LNCaP clone FGC (cell line): ENCODE results near the gene ANP32B.
"Not testable (repeated sequence)": the region's sequence is repeated elsewhere in the genome, so short reads cannot be mapped to it uniquely, and the experiment has no call there.

Source experiments
- DNase-seq: peaks from one replicate; pipeline ENCODE4 v3.0.0-alpha.2; 2011; ENCODE audit warnings: low read depth
- H3K4me3 ChIP-seq: 2 replicates; pipeline ENCODE4 v1.5.1; 2011; ENCODE audit warnings: mild to moderate bottlenecking, low read depth, low read length, control low read depth
- TF ChIP-seq, protein P1 (sequence below): IDR thresholded peaks from 2 replicates; pipeline ENCODE4 v1.5.1; 2012; ENCODE audit warnings: mild to moderate bottlenecking; ENCODE audit not compliant: control insufficient read depth, insufficient read depth; ENCODE audit errors: extremely low read depth

ANP32B gene

GRCh38 chr9:98018347-98018746 is 35.2 kb downstream of the ANP32B start:
- TF ChIP-seq, protein P1, sequence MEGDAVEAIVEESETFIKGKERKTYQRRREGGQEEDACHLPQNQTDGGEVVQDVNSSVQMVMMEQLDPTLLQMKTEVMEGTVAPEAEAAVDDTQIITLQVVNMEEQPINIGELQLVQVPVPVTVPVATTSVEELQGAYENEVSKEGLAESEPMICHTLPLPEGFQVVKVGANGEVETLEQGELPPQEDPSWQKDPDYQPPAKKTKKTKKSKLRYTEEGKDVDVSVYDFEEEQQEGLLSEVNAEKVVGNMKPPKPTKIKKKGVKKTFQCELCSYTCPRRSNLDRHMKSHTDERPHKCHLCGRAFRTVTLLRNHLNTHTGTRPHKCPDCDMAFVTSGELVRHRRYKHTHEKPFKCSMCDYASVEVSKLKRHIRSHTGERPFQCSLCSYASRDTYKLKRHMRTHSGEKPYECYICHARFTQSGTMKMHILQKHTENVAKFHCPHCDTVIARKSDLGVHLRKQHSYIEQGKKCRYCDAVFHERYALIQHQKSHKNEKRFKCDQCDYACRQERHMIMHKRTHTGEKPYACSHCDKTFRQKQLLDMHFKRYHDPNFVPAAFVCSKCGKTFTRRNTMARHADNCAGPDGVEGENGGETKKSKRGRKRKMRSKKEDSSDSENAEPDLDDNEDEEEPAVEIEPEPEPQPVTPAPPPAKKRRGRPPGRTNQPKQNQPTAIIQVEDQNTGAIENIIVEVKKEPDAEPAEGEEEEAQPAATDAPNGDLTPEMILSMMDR: no peak
- no peak overlapping the region for H3K4me3 ChIP-seq
- DNase-seq: no peak

GRCh38 chr9:98019098-98019497 is 36.0 kb downstream of the ANP32B start:
- H3K4me3 ChIP-seq: no peak overlapping the region
- no peak for DNase-seq
- TF ChIP-seq, protein P1: no peak

GRCh38 chr9:98019869-98020268 is 36.7 kb downstream of the ANP32B start:
- H3K4me3 ChIP-seq, DNase-seq: not testable (repeated sequence)

- TF ChIP-seq, protein P1: no peak
- no peak for DNase-seq
- no peak overlapping the region for H3K4me3 ChIP-seq
Observed at GRCh38 chr9:98020476-98021145, 37.5 kb downstream of the ANP32B start.

GRCh38 chr9:98021306-98022040 is 38.3 kb downstream of the ANP32B start:
- DNase-seq: no peak
- TF ChIP-seq, protein P1: no peak
- no peak overlapping the region for H3K4me3 ChIP-seq

GRCh38 chr9:98022447-98022846 is 39.3 kb downstream of the ANP32B start:
- TF ChIP-seq, protein P1: no peak
- no peak for DNase-seq
- no peak overlapping the region for H3K4me3 ChIP-seq

DNA sequence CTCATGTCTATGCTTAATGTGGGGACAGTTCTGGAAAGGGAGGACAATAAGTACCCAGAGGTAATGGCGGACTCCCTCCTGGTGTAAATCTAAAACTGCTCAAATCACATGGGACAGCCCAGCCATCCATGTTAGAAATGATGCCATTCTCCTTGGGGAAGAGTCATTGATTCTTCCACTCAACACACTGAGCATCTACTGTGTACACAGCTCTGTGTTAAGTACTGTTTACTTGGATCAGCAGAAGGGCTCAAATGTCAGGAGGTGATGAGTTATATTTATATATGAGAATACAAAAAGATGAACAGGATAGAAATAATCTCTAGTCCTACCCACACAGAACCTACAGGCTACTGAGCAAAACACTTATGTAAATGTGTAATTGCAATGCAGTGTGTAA is 41.6 kb downstream of the ANP32B start:
- no peak overlapping the region for H3K4me3 ChIP-seq
- TF ChIP-seq, protein P1: no peak
- DNase-seq: no peak
